ENCODE data around the gene RBM22. TPM values are rescaled to one million over a fixed set of nuclear protein-coding genes. Genes with fewer than 3 reads are reported as not detected.

Gene RBM22
- total RNA-seq, 1 donor from 2014 or later, result 35.6 TPM

DNA sequence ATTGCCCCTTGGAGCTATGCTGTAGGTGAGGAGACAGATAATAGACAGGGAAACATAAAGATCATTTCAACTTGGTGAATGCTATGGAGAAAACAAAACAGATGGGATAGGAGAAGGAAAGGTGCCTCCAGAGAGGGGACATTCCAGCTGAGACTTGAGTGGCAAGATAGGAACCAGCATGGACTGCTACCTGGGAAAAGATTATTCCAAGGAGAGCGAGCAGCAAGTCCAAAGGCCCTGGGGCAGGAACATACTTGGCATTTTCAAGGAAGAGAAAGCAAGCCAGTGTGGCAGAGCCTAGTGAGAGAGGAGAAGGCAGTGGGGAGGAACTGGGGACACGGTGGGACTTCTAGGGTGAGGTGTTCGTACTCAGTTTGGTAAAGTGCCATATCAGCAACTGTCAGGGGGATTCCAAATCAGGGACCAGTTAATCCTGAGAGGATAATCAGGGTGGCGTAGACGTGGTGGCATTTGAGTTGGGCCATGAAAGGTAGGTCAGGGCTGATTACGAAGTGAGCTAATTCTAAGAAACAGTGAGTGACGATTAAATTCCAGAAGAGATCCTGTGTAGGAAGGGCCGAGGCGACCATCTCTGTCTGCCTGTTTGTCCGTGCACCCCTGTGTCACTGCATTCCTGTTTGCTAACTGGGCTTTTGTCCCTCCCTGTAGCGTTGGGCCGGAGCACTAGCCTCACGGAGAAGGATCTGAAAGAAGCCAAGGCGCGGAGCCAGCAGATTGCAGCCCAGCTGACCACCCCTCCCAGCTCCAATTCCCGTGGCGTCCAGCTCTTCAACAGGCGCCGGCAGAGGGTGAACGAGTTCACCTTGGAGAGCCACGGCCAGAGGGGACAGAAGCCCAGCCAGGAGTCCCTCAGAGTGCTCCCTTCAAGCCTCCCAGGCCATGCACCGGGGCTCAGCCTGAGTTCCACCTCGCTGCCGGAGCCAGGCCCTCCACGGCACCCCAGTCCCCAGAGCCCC is 53.3 kb downstream of the RBM22 start:
- H3K4me3 ChIP-seq (ENCODE audit: low read depth, low read length), result no peak overlapping the region
- TF ChIP-seq CTCF (conservative IDR thresholded peaks at IDR 0.05; ENCODE audit: low read depth, low read length), result no peak
- DNase-seq (ENCODE audit: low read depth), result no peak

DNA sequence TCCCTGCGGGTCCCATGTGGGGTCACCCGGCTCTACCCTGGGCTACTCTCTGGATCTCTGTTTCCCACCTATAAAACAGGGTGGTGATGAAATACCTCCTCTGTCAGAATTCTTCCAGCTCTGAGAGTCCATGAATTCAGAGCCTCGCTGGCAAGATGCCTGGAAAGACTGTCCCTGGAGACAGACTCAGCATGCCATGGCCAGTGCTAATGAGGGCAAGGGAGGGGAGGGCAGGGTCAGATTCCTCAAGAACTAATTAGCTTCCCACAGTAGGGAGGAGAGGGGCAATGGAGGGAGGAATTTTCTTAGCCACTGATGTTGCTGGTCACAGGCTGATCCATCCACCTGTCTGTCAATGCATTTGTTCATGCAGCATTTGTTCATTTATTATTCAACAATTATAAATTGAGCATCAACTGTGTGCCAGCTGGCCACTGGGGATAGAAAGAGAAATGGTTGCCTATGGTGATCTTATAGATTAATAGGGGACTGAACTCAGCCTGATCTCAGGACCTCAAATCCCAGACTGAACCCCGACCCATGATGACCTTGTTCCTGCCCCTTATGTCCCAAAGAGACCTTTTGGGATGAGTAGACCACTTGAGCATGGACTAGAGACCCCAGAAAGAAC is 55.7 kb downstream of the RBM22 start:
- peak; percentile 80 for DNase-seq (ENCODE audit: low read depth)
- no peak overlapping the region for H3K4me3 ChIP-seq (ENCODE audit: low read depth, low read length)
- no peak for TF ChIP-seq CTCF (conservative IDR thresholded peaks at IDR 0.05; ENCODE audit: low read depth, low read length)

GRCh38 chr5:150644514-150644913 is 56.3 kb downstream of the RBM22 start:
- H3K4me3 ChIP-seq (ENCODE audit: low read depth, low read length), result no peak overlapping the region
- TF ChIP-seq CTCF (conservative IDR thresholded peaks at IDR 0.05; ENCODE audit: low read depth, low read length), result no peak
- no peak for DNase-seq (ENCODE audit: low read depth)

DNA sequence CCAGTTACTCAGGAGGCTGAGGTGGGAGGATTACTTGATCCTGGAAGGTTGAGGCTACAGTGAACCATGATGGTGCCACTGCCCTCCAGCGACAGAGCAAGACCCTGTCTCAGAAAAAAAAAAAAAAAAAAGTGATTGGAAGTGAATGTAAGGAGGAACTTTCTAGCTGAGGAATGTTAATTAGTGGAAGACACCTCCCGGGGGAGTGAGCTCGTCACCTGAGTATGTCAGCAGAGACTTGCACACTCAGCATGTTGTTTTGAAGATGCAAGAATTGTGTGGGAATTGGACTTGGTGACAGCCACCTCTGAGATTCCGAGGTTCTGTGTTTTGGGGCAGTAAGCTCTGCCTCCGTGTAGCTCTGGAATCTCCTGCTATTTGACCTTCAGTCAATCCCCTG is 56.8 kb downstream of the RBM22 start:
- H3K4me3 ChIP-seq (ENCODE audit: low read depth, low read length), result no peak overlapping the region
- TF ChIP-seq CTCF (conservative IDR thresholded peaks at IDR 0.05; ENCODE audit: low read depth, low read length), result no peak
- no peak for DNase-seq (ENCODE audit: low read depth)

DNA sequence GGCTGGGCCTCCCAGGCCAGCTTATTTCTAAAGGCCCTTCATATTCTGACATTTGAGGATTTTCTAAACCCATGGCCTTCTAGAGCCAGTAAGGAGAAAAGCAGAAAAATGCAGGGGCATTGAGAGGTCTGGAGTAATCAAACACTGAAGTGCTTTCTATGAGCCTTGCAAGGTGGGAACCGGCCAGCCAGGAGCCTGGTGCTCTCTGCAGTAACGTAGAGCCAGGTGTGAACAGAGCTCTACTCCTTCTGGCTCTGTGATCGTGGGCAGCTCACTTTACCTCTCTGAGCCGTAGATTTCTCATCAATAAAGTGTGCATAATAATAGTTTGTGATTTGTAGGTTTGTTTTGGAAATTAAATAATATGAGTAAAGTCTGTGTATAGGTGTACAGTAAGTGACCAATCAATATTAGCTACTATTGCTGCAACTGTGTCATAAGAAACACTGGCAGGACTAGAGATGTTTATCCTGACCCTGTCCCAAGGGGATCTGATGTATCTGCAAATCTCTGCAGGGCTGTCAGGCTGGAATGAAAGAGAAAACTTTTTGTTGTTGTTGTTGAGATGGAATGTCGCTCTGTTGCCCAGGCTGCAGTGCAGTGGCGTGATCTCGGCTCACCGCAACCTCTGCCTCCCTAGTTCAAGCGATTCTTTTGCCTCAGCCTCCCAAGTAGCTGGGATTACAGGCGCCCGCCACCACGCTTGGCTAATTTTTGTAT is 57.7 kb downstream of the RBM22 start:
- TF ChIP-seq CTCF (conservative IDR thresholded peaks at IDR 0.05; ENCODE audit: low read depth, low read length), result no peak
- no peak for DNase-seq (ENCODE audit: low read depth)
- H3K4me3 ChIP-seq (ENCODE audit: low read depth, low read length), result no peak overlapping the region

DNA sequence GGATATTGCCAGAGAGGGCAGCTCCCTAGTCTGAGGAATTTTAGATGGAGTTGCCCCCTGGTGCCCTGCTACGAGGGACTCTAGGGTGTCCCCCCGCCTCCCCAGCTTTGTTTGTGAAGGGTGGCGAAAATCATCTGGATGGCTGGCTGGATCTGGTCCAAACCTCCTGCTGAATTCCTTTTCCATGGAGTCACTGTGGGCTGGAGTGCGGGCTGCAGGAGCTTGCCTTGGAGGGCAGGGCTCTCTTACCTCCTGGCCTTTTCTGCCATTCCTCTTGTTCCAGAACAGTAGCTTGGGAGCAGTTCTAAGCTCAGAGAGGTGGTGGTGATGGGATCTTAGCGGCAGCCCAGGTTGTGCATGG is 58.3 kb downstream of the RBM22 start:
- peak; percentile 85 for DNase-seq (ENCODE audit: low read depth)
- H3K4me3 ChIP-seq (ENCODE audit: low read depth, low read length), result no peak overlapping the region
- no peak for TF ChIP-seq CTCF (conservative IDR thresholded peaks at IDR 0.05; ENCODE audit: low read depth, low read length)
